Calu3 (cell line): ENCODE data around the gene DNAH17. TPM values are rescaled to one million over a fixed set of nuclear protein-coding genes. Genes with fewer than 3 reads are reported as not detected.

Experiments used
- BruUV-seq: library from RNA; stranded (reverse); fragments of 400-500 nt; replicated peaks from 2 replicates; lab custom pipeline; 2021; lab: Mats Ljungman, UMichigan
- CTCF ChIA-PET: fragments of 300-600 bp; sonication (Branson Sonifier 250); formaldehyde crosslinking; loops from one replicate; lab custom pipeline; 2022; ENCODE audit warnings: antibody characterized with exemption; lab: Charles Lee
- DNase-seq: peaks from one replicate; pipeline ENCODE4 v3.0.0; 2022
- H3K27ac Mint-ChIP-seq: one replicate; pipeline ENCODE4 v1.8.0; 2022; ENCODE audit warnings: mixed read lengths; ENCODE audit not compliant: unreplicated experiment
- H3K27me3 Mint-ChIP-seq: one replicate; pipeline ENCODE4 v1.8.0; 2022; ENCODE audit warnings: mixed read lengths; ENCODE audit not compliant: unreplicated experiment
- H3K36me3 Mint-ChIP-seq: one replicate; pipeline ENCODE4 v1.8.0; 2022; ENCODE audit warnings: mild to moderate bottlenecking, moderate library complexity, mixed read lengths; ENCODE audit not compliant: insufficient read depth, unreplicated experiment
- H3K4me1 Mint-ChIP-seq: one replicate; pipeline ENCODE4 v1.8.0; 2022; ENCODE audit warnings: mild to moderate bottlenecking, low read depth, mixed read lengths; ENCODE audit not compliant: unreplicated experiment
- H3K4me3 Mint-ChIP-seq: one replicate; pipeline ENCODE4 v1.8.0; 2022; ENCODE audit warnings: mild to moderate bottlenecking, low read depth, moderate library complexity, mixed read lengths; ENCODE audit not compliant: unreplicated experiment
- H3K9me3 Mint-ChIP-seq: one replicate; pipeline ENCODE4 v1.8.0; 2022; ENCODE audit warnings: low read depth, mixed read lengths; ENCODE audit not compliant: unreplicated experiment
- CTCF ChIP-seq: fragments of 200-600 bp; IDR thresholded peaks from one replicate; pipeline ENCODE4 v1.8.0; 2022; ENCODE audit warnings: antibody characterized with exemption; ENCODE audit not compliant: unreplicated experiment
- intact Hi-C: fragments of 100-400 bp; cut with micrococcal nuclease; formaldehyde crosslinking; loops from one replicate; pipeline ENCODE4 v1.10.0; 2022; ENCODE audit not compliant: unreplicated experiment
- total RNA-seq: library from RNA; stranded (reverse); gene quantifications from 2 replicates; pipeline ENCODE4 v1.2.3, GENCODE V29; 2022

Gene DNAH17
- total RNA-seq, 1 experiment from 2014 or later, result 0.19 TPM

- TSS peak; percentile 85 for BruUV-seq
- Mint-ChIP-seq H3K27me3 (no peaks in the 10 kb centered on the region), H3K36me3 (peaks cover 15% of the 10 kb centered on the region), H3K9me3 (peaks cover 4% of the 10 kb centered on the region), H3K4me3 (peak overlapping the region; percentile 41), H3K4me1 (peaks cover 56% of the 10 kb centered on the region), H3K27ac (peak overlapping the region; percentile 82)
- CTCF ChIA-PET, result interaction anchor here (0.5 to 1.0 kb wide), 2 partner anchors 9 to 36 kb away, joined by 4 to 8 read pairs; no protein-coding TSS in a partner anchor
- no peak for TF ChIP-seq CTCF
- DNase-seq, result peak; percentile 84
- intact Hi-C loops, result no loop called here
Observed at GRCh38 chr17:78532922-78533640, 44.1 kb downstream of the DNAH17 start.

- CTCF ChIA-PET, result interaction anchor here (0.5 to 1.0 kb wide), 2 partner anchors 10 to 35 kb away, joined by 4 to 8 read pairs; no protein-coding TSS in a partner anchor
- intact Hi-C loops, result no loop called here
- TF ChIP-seq CTCF, result no peak
- Mint-ChIP-seq H3K4me1 (peaks cover 55% of the 10 kb centered on the region), H3K36me3 (peaks cover 15% of the 10 kb centered on the region), H3K4me3 (no peak overlapping the region), H3K27ac (peak overlapping the region; percentile 11), H3K9me3 (peaks cover 4% of the 10 kb centered on the region), H3K27me3 (no peaks in the 10 kb centered on the region)
- DNase-seq, result peak; percentile 75
- BruUV-seq, result no TSS peak
Observed at GRCh38 chr17:78532311-78532710, 44.9 kb downstream of the DNAH17 start.

- H3K27me3 Mint-ChIP-seq, result no peaks in the 10 kb centered on the region
- H3K4me3 Mint-ChIP-seq, result no peak overlapping the region
- peaks cover 11% of the 10 kb centered on the region for H3K36me3 Mint-ChIP-seq
- intact Hi-C loops, result no loop called here
- CTCF ChIA-PET, result interaction anchor here (0.6 kb wide), 1 partner anchor 177 kb away, joined by 6 read pairs; no protein-coding TSS in a partner anchor
- no TSS peak for BruUV-seq
- H3K9me3 Mint-ChIP-seq, result peaks cover 2% of the 10 kb centered on the region
- peaks cover 57% of the 10 kb centered on the region for H3K4me1 Mint-ChIP-seq
- no peak for TF ChIP-seq CTCF
- no peak overlapping the region for H3K27ac Mint-ChIP-seq
- no peak for DNase-seq
Observed at GRCh38 chr17:78530675-78531074, 46.5 kb downstream of the DNAH17 start.

- DNase-seq, result no peak
- Mint-ChIP-seq H3K36me3 (peaks cover 11% of the 10 kb centered on the region), H3K9me3 (peaks cover 2% of the 10 kb centered on the region), H3K4me3 (no peak overlapping the region), H3K4me1 (peaks cover 57% of the 10 kb centered on the region), H3K27me3 (no peaks in the 10 kb centered on the region), H3K27ac (no peak overlapping the region)
- BruUV-seq, result no TSS peak
- intact Hi-C loops, result no loop called here
- CTCF ChIA-PET, result interaction anchor here (0.6 kb wide), 1 partner anchor 177 kb away, joined by 6 read pairs; no protein-coding TSS in a partner anchor
- no peak for TF ChIP-seq CTCF
Observed at GRCh38 chr17:78529871-78530670, 47.1 kb downstream of the DNAH17 start.
